Measurements from ENCODE around the gene RAD1.

DNA sequence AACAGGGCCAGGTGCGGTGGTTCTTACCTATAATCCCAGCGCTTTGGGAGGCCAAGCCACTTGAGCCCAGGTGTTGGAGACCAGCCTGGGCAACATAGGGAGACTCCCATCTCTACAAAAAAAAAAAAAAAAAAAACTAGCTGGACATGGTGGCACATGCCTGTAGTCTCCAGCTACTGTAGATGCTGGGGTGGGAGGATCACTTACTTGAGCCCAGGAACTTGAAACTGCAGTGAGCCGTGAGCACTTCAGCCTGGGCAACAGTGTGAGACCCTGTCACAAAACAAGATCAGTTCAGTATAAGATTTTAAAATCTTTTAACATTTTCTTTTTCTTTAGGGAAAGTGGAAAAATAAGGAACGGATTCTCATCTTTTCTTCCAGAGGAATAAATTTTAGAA lies 2.7 kb upstream of the RAD1 start:
- TF ChIP-seq YY1 (IDR thresholded peaks at IDR 0.05; ENCODE audit: extremely low read depth, insufficient replicate concordance, low read depth, low read length) (no peak), ATF3 (IDR thresholded peaks at IDR 0.05) (no peak), ZNF274 (IDR thresholded peaks at IDR 0.05; ENCODE audit: low read depth, low read length) (no peak), POLR2A (IDR thresholded peaks at IDR 0.05; ENCODE audit: borderline replicate concordance, extremely low read depth, insufficient read depth, insufficient read length) (no peak), SP1 (IDR thresholded peaks at IDR 0.05; ENCODE audit: low read depth) (no peak), EZH2 (IDR thresholded peaks at IDR 0.05) (no peak), ELF1 (IDR thresholded peaks at IDR 0.05; ENCODE audit: borderline replicate concordance, low read depth) (no peak), CBX3 (IDR thresholded peaks at IDR 0.05; ENCODE audit: low read depth) (no peak), POLR2AphosphoS5 (IDR thresholded peaks at IDR 0.05; ENCODE audit: low read depth, low read length) (no peak), EZH2phosphoT487 (IDR thresholded peaks at IDR 0.05; ENCODE audit: borderline replicate concordance) (no peak), RAD21 (IDR thresholded peaks at IDR 0.05; ENCODE audit: low read depth) (no peak)
- TF ChIP-seq, protein P1, sequence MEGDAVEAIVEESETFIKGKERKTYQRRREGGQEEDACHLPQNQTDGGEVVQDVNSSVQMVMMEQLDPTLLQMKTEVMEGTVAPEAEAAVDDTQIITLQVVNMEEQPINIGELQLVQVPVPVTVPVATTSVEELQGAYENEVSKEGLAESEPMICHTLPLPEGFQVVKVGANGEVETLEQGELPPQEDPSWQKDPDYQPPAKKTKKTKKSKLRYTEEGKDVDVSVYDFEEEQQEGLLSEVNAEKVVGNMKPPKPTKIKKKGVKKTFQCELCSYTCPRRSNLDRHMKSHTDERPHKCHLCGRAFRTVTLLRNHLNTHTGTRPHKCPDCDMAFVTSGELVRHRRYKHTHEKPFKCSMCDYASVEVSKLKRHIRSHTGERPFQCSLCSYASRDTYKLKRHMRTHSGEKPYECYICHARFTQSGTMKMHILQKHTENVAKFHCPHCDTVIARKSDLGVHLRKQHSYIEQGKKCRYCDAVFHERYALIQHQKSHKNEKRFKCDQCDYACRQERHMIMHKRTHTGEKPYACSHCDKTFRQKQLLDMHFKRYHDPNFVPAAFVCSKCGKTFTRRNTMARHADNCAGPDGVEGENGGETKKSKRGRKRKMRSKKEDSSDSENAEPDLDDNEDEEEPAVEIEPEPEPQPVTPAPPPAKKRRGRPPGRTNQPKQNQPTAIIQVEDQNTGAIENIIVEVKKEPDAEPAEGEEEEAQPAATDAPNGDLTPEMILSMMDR (IDR thresholded peaks at IDR 0.05 in 2 of 3, conservative IDR thresholded peaks at IDR 0.05 in 1 of 3; ENCODE audit: borderline replicate concordance in 1 of 3, insufficient read depth in 1 of 3, low read depth in 2 of 3, low read length in 2 of 3): no peak
- TF ChIP-seq, protein P2, sequence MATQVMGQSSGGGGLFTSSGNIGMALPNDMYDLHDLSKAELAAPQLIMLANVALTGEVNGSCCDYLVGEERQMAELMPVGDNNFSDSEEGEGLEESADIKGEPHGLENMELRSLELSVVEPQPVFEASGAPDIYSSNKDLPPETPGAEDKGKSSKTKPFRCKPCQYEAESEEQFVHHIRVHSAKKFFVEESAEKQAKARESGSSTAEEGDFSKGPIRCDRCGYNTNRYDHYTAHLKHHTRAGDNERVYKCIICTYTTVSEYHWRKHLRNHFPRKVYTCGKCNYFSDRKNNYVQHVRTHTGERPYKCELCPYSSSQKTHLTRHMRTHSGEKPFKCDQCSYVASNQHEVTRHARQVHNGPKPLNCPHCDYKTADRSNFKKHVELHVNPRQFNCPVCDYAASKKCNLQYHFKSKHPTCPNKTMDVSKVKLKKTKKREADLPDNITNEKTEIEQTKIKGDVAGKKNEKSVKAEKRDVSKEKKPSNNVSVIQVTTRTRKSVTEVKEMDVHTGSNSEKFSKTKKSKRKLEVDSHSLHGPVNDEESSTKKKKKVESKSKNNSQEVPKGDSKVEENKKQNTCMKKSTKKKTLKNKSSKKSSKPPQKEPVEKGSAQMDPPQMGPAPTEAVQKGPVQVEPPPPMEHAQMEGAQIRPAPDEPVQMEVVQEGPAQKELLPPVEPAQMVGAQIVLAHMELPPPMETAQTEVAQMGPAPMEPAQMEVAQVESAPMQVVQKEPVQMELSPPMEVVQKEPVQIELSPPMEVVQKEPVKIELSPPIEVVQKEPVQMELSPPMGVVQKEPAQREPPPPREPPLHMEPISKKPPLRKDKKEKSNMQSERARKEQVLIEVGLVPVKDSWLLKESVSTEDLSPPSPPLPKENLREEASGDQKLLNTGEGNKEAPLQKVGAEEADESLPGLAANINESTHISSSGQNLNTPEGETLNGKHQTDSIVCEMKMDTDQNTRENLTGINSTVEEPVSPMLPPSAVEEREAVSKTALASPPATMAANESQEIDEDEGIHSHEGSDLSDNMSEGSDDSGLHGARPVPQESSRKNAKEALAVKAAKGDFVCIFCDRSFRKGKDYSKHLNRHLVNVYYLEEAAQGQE (IDR thresholded peaks at IDR 0.05; ENCODE audit: low read depth): no peak
- TF ChIP-seq, protein P3, sequence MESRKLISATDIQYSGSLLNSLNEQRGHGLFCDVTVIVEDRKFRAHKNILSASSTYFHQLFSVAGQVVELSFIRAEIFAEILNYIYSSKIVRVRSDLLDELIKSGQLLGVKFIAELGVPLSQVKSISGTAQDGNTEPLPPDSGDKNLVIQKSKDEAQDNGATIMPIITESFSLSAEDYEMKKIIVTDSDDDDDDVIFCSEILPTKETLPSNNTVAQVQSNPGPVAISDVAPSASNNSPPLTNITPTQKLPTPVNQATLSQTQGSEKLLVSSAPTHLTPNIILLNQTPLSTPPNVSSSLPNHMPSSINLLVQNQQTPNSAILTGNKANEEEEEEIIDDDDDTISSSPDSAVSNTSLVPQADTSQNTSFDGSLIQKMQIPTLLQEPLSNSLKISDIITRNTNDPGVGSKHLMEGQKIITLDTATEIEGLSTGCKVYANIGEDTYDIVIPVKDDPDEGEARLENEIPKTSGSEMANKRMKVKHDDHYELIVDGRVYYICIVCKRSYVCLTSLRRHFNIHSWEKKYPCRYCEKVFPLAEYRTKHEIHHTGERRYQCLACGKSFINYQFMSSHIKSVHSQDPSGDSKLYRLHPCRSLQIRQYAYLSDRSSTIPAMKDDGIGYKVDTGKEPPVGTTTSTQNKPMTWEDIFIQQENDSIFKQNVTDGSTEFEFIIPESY (IDR thresholded peaks at IDR 0.05; ENCODE audit: extremely low read depth, insufficient replicate concordance, low read length): no peak

All from HCT116 (cell line).